Neutrophil (primary cell): Measurements from ENCODE around the gene OR5AS1.

Experiments used
- H3K27ac ChIP-seq: fragments of 200-600 bp; sonication (generic); 2 replicates; pipeline ENCODE4 v1.5.1; 2016; ENCODE audit warnings: mild to moderate bottlenecking, moderate library complexity
- H3K27me3 ChIP-seq: fragments of 200-600 bp; sonication (generic); 2 replicates; pipeline ENCODE4 v1.6.0; 2016; ENCODE audit warnings: mild to moderate bottlenecking
- H3K36me3 ChIP-seq: fragments of 200-600 bp; sonication (generic); 2 replicates; pipeline ENCODE4 v1.5.1; 2017
- H3K4me1 ChIP-seq, 2 experiments: fragments of 200-600 bp in 1 of 2; sonication (generic) in 1 of 2; 1 replicate in 1 of 2; 2 replicates in 1 of 2; pipeline versions ENCODE4 v1.5.1 to v1.6.1; 2013 to 2016; ENCODE audit warnings: low read depth in 1 of 2, low read length in 1 of 2, mild to moderate bottlenecking in 1 of 2, moderate library complexity in 1 of 2; ENCODE audit not compliant: control insufficient read depth in 1 of 2, insufficient read depth in 1 of 2
- H3K4me3 ChIP-seq, 2 experiments: fragments of 200-600 bp in 1 of 2; sonication (generic) in 1 of 2; 1 replicate in 1 of 2; 2 replicates in 1 of 2; pipeline ENCODE4 v1.5.1; 2013 to 2016; ENCODE audit warnings: low read depth in 1 of 2, low read length in 1 of 2, mild to moderate bottlenecking in 1 of 2, moderate library complexity in 1 of 2
- H3K9me3 ChIP-seq: fragments of 200-600 bp; sonication (generic); 2 replicates; pipeline ENCODE4 v1.5.1; 2016
- TF ChIP-seq, protein P1 (sequence below): fragments of 200-600 bp; sonication (generic); IDR thresholded peaks from 2 replicates; pipeline ENCODE4 v1.5.1; 2016; ENCODE audit warnings: antibody characterized with exemption

Gene OR5AS1

DNA sequence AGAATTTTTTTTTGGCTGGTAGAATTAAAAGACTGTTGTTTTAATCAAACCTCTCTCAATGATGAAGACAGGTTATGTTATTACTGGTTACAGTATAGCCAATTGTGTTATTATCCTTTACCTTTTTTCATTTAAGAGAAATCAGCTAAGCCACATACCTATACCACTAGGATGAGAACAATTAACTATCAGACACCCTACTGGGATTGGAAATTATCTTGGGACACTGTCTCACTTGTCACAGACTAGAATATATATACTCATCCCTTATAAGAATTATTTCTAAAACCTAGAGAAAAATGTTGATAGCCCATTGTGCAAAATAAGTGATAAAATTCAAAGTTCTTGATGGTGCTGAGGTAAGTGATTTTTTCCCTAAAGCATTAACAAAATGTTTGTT, at the start of gene OR5AS1:
Gene OR5AS1, plus strand, starts transcription at position 301 of the 400 bp plus-strand sequence. CDS start 2,765 bp downstream, outside the sequence.
- TF ChIP-seq, protein P1, sequence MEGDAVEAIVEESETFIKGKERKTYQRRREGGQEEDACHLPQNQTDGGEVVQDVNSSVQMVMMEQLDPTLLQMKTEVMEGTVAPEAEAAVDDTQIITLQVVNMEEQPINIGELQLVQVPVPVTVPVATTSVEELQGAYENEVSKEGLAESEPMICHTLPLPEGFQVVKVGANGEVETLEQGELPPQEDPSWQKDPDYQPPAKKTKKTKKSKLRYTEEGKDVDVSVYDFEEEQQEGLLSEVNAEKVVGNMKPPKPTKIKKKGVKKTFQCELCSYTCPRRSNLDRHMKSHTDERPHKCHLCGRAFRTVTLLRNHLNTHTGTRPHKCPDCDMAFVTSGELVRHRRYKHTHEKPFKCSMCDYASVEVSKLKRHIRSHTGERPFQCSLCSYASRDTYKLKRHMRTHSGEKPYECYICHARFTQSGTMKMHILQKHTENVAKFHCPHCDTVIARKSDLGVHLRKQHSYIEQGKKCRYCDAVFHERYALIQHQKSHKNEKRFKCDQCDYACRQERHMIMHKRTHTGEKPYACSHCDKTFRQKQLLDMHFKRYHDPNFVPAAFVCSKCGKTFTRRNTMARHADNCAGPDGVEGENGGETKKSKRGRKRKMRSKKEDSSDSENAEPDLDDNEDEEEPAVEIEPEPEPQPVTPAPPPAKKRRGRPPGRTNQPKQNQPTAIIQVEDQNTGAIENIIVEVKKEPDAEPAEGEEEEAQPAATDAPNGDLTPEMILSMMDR = no peak
- Histone ChIP-seq H3K4me1 (no peaks in the 10 kb centered on the region), H3K27me3 (no peaks in the 10 kb centered on the region), H3K4me3 (no peak within 1 kb of the TSS), H3K36me3 (no peaks in the 10 kb centered on the region), H3K9me3 (no peaks in the 10 kb centered on the region), H3K27ac (no peak within 1 kb of the TSS)

GRCh38 chr11:55994525-55994924, 32.9 kb upstream of the OR5AS1 start, which contains the start of gene OR5F1:
TSS of gene OR5F1 (minus strand) at chr11:55994625. CDS start at chr11:55994625, 0 bp downstream.
- no peak within 1 kb of the TSS for H3K4me3 ChIP-seq
- no peaks in the 10 kb centered on the region for H3K27me3 ChIP-seq
- H3K27ac ChIP-seq = no peak within 1 kb of the TSS
- no peaks in the 10 kb centered on the region for H3K36me3 ChIP-seq
- no peaks in the 10 kb centered on the region for H3K9me3 ChIP-seq
- H3K4me1 ChIP-seq = no peaks in the 10 kb centered on the region
- TF ChIP-seq, protein P1 = no peak

GRCh38 chr11:56010716-56011115, 16.7 kb upstream of the OR5AS1 start:
- no peaks in the 10 kb centered on the region for H3K36me3 ChIP-seq
- H3K9me3 ChIP-seq = no peaks in the 10 kb centered on the region
- no peak overlapping the region for H3K27ac ChIP-seq
- no peaks in the 10 kb centered on the region for H3K4me1 ChIP-seq
- TF ChIP-seq, protein P1 = no peak
- H3K4me3 ChIP-seq = no peak overlapping the region
- no peaks in the 10 kb centered on the region for H3K27me3 ChIP-seq

DNA sequence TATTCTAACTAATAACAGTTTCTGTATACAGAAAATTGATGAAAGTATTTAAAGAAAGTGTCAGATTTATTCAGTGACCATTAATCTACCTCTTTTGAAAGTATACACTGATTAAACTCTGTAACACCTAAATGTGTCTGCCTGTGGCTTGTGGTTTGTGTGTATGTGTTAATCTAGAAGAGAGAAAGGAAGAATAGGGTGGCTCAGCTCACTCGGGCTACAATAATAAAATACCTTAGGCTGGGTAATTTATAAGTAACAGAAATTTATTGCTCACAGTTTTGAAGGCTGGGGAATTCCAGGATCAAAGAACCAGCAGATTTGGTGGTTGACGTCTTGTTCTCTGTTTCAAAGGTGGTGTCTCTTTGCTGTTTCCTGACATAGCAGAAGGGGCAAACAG, 13.6 kb upstream of the OR5AS1 start:
- Histone ChIP-seq H3K36me3 (no peaks in the 10 kb centered on the region), H3K4me1 (no peaks in the 10 kb centered on the region), H3K27ac (no peak overlapping the region), H3K9me3 (no peaks in the 10 kb centered on the region), H3K4me3 (no peak overlapping the region), H3K27me3 (no peaks in the 10 kb centered on the region)
- TF ChIP-seq, protein P1 = no peak

GRCh38 chr11:56045538-56045937, 18.1 kb downstream of the OR5AS1 start:
- H3K27me3 ChIP-seq = no peaks in the 10 kb centered on the region
- no peaks in the 10 kb centered on the region for H3K4me1 ChIP-seq
- H3K4me3 ChIP-seq = no peak overlapping the region
- H3K36me3 ChIP-seq = no peaks in the 10 kb centered on the region
- no peaks in the 10 kb centered on the region for H3K9me3 ChIP-seq
- H3K27ac ChIP-seq = no peak overlapping the region
- TF ChIP-seq, protein P1 = no peak

DNA sequence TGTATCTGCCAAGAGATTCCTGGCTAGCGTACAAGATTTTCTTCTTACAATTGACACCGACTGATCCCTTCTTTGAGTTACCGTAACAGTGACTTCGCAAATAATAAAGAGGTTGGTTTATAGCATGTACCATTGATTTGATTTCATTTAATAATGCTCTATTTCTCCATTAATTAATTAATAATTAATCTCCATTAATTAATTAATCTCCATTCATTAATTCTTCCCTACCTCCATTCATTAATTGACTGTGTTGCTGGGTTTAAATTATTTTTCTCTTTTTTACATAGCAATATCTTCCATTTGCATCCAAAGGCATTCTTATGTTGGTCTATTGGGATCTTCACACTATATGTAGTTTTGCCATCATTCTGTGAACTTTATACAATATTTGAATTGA, 21.0 kb downstream of the OR5AS1 start:
- TF ChIP-seq, protein P1 = no peak
- Histone ChIP-seq H3K27ac (no peak overlapping the region), H3K9me3 (no peaks in the 10 kb centered on the region), H3K27me3 (no peaks in the 10 kb centered on the region), H3K4me1 (no peaks in the 10 kb centered on the region), H3K4me3 (no peak overlapping the region), H3K36me3 (no peaks in the 10 kb centered on the region)
